Non-pigmented ciliary epithelial cell (primary cell): ENCODE data around the gene MAP1LC3B2.

Source experiments
- DNase-seq: peaks from one replicate; pipeline ENCODE4 v3.0.0-alpha.2; 2010; ENCODE audit warnings: low read depth

Gene MAP1LC3B2

DNA sequence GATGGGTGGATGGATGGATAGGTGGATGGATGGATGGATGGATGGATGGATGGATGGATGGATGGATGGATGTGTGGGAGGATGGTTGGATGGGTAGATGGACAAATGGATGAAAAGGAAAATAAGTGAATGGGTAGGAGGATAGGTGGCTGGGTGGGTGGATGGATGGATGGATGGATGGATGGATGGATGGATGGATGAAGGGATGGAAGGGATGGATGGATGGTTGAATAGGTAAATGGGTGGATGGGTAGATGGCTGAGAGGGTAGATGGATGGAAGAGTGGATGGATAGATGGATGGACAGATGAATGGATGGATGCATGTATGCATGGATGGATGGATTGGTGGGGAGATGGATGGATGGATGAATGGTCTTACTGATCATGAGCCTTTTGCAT, 36.5 kb downstream of the MAP1LC3B2 start:
- no peak for DNase-seq

DNA sequence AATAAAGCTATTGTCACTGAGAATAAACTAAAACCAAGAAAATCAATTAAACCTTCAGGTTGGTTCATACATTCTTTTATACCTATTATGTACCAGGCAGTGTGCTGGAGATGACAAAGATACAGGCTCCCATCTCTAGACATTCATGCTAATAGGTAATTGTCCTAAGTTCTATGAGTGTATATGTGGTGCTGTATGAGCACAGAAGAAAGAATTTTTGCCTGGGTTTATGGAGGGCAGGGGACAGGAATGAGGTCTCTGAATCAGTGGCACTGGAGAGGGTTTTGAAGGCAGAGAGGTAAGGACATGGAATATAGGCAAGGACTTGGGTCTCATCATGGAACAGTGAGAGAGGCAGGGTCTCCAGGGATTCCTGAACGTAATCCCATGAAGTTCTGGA, 38.7 kb downstream of the MAP1LC3B2 start:
- no peak for DNase-seq

DNA sequence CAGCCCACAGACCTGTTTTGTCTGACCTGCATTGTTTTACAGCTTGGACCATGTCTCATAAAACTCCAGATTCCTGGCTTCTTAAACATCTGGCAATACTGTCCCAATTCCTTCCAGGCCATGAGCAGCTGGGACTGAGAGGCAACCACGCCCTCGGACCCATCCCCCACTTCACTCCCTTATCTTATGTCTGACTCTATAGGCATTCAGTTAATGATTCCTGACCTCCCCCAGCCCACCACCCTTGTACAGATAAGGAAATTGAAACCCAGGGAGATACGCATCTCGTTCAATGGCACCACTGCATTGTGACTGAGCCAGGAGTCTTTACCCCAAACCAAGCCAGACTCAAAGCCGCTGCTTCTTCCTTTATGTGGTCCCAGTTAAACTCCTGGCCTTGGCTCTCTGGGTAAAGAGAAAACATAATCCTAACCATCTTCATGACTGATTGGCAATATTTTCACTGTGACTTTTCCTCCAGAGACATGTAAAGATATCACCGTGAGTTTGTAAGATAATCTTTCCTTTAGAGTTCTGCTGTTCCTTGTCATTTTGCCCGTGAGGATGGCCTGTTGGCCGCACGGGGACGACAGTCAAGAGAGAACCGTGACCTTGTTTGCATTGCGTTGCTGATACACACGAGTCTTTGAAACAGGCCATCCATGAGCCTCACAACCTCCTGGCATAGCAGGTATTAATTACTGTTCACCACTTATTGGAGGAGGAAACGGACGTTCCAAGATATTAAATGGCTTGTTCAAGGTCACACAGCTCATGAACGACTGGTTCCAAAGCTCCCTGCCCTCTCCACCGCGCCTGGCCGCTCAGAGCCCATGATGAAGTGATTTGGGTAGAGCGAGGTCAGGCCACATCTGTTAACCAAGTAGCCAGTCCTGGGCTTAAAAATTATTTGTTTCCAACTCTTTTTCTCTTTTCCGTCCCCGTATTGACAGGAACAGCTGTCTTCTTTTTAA, 39.4 kb downstream of the MAP1LC3B2 start:
- no peak for DNase-seq

DNA sequence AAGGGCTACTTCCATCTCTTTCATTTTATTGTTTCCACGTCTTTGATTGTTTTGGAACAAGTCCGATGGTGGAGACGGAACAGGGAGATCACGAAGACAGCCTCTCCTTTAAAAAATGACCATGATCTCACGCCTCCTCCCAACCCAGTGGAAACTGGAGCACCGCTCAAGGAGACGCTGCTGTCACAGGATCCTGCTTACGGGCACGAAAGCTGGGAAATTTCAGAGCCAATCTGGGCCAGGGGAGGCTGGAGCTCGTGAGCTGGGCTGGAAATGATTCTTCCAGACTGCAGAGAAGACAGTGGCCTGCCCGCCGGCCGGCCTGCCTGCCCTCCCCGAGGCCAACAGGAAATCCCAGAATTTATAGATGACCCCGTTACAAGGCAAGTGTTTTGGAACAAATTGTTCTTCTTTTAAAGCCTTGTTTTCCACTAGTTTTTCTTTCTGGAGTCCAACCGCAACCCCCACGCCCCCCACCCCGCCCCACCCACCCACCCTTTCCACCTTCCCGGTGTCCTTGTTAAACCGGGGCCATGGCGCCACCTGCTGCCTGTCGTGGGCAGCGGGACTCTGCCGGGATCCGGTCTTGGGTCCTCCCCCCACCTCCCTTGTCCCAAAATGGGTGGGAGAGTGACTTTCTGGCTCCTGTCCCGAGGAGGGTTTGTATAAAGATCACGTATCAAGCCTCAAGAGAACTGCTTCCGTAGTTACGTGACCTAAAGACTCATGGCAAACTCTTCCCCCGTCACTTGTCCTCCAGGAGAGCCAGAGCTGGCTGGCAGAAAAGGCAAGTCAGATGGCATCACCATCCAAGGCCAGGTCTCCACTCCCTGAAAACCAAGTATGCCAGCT, 40.3 kb downstream of the MAP1LC3B2 start:
- DNase-seq = no peak

DNA sequence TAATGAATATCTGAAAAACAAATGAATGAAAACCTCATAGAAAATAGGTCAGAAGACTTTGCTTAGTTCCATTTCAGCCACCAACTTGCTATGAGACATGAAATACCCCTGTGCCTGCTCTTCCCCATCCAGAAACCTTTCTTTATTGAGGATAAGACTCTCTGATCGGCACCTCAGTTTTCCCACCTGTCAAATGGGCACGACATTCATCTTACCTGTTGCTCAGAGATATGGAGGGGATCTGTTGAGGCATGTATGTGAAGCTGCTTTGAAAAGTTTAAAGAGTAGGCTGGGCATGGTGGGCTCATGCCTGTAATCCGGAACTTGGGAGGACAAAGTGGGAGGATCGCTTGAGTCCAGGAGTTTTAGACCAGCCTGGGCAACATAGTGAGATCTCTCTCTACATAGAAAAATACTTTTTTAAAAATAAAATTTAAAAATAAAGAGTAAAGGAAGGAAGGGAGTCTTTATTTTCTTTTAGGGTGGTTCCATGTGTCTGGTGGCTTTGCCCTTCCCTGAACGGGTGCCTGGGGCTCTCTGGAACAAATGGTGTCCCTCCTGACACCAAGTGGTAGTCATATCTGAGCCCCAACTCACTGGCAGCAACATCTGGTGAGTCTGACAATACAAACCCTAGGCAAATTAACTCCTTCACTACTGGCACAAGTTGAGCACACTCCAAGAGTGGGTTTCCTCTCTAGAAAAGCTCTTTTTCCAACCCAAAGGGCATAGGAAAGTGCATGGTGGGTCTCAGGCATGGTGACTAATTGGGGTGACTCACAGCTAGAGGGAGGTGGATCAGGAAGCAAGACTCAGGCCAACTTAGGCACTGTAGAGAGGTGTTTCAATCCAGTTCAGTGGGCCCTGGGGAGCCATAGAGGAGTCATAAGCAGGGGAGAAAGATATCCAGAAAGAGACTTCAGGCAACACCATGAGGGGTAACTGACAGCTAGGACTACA, 42.1 kb downstream of the MAP1LC3B2 start:
- no peak for DNase-seq

DNA sequence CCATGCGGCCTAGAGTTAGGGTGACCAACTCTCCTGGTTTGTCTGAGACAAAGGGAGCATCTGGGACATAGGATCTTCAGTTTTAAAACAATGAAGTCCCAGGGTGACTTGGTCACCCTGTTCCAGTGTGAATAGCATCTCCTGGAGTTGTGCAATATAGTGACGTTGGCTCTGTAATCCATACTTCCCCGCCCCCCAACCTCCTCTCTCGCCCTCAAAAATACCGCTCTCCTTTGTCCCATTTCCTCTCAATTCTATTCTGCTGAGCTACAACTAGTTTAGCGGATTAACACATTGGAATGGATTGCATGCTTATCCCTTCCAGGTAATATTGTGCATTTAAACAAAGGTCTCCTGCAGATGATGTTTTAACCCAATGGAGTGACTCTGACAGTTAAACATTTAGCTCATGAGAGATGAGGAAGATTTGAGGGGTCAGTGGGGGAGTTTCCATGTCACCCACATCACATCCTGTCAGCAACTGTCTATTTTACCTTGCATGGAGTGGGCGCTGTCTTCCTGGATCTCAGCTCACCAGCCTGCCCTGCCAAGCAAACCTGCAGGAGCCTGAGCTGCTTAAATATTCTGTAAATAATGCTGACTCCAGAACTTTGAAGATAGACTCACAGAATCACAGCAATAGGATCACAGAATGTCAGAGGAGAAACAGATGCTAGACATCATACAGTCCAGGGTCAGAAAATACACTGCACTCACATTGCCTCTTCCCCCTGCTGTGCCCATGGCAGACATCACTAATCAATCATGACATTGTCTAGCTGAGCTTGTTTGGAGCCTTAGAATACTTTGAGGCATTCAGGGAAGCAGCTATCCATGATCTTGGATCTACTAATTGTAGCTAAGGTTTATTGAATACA, 43.0 kb downstream of the MAP1LC3B2 start:
- DNase-seq = no peak

DNA sequence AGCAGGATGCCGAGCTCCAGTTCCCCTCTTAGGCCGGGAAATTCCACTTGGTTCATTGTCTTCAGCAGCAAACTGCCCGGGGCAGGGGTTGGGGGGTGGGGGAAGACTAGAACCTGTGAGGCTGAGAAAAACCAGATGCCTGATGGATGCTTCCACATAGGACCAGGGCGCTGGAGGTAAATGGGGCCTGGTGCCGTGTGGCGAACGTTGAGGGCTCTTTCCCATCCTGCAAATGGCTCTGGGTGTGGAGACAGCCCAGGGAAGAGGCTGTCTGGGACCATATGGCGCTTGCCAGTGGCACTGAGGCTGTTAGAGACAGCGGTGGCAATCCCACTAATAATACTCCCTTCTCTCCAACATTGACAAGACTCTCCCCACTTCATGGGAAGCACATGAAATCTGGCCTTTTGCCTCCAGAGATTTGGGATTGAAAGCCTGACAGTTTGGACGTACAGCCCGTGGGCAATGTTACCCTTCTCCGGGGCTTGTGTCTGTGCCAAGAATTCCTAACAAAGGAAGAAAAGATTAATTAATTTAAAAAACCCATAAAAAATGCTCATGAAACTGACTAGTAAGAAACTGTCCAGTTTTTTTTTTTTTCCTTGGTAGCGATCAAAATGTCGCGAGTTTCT, 44.5 kb downstream of the MAP1LC3B2 start:
- DNase-seq = no peak

DNA sequence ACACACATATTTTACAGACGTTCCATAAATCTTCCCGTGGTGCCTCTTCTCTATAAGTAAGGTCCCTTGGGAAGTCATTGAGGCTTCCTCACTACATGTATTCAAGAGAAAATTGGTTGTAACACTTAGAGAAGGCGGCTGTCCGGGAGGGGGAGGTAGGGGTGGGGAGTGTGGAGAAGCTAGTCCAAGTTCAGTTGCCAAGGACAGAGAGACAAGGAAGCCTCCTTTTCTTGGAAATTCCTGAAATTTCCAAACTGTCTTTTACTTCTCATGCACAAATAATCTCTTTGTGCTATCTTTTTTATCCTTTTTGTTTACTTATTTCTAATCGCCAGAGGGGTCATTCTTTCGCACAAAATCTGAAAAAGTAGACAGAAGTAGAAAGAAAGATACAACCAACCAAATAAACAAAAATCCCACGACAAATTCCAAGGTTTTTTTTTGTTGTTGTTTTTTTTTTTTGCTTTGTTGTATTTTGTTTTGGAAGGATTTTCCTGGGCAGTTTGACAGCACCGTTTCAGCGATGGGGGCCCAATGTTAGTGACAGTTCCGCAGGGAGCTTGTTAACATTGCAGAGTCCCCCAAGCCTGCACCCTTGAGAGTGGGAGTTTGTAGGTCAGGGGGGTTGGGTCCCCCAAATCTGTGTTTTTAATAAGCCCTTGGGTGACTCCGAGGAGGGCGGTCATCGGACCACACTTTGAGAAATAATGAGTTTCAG, 45.2 kb downstream of the MAP1LC3B2 start:
- DNase-seq = no peak

DNA sequence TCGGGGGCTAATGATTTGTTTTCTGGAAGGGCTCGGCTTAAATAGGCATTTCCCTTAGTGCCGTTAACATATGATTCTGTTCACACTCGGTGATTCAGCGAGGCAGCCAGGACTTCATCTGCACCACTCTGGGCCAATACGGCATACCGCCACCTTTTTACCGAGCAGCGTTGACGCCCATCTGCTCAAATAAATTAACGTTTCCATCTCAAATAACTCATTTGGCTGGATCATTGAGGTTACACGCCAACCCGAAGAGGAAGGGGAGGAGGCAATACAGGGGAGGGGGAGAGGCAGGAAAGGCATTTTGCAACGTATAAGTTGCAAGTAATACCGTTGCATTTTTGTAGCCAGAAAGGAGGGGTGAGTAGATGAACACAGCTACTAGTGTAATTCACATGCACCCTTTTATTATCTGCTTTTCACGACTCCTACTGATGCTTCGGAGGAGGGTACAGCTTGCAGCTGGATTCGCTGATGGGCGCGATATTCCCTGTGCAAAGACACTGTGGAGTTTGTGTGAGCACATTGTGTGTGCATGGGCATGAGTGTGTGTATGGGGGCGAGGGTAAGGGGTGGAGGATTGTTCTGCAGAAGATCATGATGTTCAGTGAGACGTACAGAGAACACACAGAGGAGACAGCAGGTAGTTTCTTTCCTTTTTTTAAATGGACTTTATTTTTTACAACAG, 45.9 kb downstream of the MAP1LC3B2 start:
- DNase-seq = no peak

DNA sequence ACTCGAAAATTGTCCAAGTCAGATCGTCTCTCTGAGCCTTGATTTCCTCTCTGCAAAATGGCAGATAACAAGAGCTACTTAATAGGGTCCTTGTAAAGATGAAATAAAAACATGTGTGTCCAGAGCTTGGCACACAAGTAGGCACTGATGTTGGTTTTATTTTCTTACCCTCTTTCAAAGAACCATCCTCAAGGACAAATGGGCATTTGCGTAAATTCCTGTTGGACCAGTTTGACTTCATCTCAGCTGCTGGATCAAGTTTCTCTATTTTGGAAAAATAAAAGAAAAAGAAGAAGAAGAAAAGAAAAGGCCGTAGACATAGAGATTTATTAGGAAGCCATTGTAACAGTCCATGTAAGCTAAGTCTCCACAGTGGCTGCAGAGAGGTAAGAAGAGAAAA, 47.2 kb downstream of the MAP1LC3B2 start:
- DNase-seq = no peak

DNA sequence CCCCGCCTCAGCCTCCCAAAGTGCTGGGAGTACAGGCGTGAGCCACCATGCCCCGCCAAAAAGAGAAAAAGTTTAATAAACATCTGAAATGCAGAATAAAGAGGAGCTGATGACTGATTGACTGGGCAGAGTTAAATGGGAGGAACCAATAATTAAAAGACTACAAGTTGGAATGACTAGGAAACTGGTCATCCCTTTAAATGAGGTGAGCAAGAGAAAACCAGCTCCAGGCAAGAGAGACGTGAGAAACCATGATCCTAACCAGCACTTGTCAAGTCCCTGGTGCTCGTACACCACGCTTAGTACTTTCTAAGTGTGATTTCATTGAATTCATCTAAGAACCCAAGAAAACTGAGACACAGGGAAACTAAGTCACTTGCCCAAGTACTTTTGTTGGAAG, 47.9 kb downstream of the MAP1LC3B2 start:
- no peak for DNase-seq

DNA sequence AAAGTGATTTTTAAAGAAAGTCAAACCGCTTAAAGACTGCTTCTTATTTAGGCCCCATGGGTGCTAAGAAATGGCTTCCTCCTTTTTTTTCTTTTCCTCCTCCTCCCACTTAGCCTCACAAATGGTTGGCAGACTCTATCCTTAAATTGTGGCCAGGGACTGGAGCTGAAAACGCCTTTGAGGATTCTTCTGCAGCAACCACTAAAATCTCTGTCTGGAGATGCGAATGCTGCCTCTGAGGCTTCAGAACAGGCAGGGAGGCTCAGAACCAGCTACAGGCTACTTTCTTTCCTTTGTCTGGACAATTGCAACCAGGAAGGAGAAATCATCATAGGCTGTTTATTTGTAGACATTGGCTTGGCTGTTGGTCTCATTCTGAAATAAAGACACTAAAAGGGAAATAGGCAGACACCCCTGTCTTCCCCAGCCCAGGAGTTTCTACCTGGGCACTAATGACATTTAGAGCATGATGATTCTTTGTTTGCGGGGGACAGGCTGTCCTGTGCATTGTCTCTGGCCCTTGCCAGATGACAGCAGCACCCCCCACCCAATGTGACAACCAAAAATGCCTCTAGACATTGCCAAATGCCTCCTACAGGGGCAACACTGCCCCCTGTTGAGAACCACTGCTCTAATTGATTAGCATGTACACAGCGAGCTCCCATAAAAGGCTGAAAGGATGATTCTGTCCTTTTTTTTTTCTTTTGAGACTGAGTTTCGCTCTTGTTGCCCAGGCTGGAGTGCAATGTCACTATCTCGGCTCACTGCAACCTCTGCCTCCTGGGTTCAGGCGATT, 50.3 kb downstream of the MAP1LC3B2 start:
- DNase-seq = no peak

DNA sequence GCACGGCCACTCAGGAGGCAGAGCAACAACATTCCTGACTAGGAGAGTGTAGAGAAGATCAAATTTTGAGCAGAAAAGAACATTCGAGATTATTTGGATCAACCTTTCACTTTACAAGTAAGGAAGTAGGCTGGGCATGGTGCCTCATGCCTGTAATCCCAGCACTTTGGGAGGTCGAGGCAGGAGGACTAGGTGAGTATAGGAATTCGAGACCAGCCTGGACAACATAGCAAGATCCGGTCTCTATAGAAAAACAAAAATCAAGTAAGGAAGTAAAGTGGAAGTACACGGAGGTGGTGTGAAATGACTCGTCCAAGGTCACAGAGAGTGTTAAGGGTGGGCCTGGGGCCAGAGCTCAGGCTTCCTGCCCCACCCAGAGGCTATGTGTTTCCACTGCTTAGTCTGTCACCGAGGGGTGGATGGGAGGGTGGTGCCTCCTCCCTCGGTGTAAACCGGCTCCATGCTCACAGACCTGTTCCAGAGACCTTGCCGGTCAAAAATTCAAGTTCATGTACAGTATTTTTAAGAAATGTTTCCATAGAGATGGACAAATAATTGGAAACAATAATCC, 51.9 kb downstream of the MAP1LC3B2 start:
- no peak for DNase-seq

DNA sequence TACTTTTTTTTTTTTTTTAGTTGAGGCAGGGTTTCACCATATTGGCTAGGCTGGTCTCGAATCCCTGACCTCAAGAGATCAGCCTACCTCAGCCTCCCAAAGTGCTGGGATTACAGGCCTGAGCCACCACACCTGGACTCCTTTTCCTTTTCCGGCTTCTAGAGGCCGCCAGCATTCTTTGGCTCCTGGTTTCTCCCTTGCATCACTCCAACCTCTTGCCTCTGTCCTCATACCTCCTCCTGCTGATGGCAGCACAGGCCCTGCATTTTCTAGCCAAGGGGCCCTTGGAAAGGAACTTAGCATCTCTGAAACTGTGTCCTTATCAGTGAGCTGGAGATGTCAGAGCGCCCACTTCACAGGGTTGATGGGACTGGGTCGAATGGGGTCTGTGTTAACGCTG, 53.3 kb downstream of the MAP1LC3B2 start:
- no peak for DNase-seq

DNA sequence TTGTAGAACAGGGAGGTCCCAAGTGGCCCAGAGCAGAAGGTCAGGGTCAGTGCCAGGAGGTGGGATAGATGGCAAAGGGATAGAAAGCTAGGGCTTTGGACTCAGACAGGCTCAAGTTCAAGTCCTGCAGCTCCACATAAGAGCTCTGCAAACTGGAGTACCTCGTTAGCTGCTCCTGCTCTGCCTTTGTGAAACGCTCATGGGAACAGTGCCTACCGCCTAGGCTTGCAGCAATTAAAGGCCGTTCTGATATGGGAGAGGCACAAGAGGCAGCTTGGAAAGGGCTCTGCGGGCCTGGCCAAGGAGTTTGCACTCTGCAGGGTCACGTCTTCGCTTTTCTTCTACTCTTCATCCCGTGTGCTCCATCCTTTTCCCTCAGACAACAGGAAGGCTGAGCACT, 54.1 kb downstream of the MAP1LC3B2 start:
- DNase-seq = no peak

DNA sequence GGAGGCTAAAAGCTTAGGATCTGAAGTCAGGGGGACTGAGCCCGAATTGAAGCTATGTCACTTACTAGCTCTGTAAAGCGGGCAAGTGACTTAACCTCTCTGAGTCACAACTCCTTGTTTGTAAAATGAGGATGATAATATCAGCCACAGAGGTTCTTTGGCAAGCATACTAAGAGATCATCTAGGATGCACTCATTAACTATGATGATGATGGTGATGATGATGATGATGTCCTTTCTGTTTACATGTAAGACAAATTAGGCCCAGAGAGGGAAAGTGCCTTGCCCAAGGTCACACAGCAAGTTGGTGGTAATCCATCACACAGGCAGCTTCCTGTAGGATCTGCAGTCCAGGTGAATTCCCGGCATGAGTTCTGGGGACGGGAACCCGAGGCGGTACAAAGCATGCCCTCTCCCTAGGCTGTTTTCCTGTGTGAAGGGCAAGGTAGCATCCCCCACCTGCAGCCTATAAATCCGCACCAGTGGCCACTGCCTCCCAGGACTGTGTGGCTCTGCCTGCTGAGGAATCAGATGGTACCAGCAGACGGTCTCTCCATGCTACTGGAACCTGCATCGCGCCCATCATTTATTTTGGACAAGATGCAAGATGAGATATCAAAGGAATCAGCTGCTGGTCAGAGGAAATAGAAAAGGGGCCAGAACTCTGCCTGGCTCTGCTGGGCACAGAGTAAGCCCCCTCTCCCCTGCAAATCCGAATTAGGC, 55.2 kb downstream of the MAP1LC3B2 start:
- DNase-seq = no peak
